CD4-positive, alpha-beta T cell treated with Interferon alpha-2 for 1 hour (primary cell): ENCODE results near the gene LZTS2.

Experiments used
- DNase-seq, 2 donors: peaks; one replicate each; pipeline ENCODE4 v3.0.0-alpha.2; 2020 to 2022

Gene LZTS2

GRCh38 chr10:101056365-101057151 is 57.0 kb downstream of the LZTS2 start:
- no peak for DNase-seq
